ENCODE data around the gene RAB31. TPM values are rescaled to one million over a fixed set of nuclear protein-coding genes. Genes with fewer than 3 reads are reported as not detected.

The RAB31 gene
- total and polyA plus RNA-seq, 12 donors, result 46.6 to 365 (median 136) TPM

- Histone ChIP-seq H3K4me3 (no peak overlapping the region), H3K9me3 (replicated peaks in 1 of 3) (no peaks in the 10 kb centered on the region), H3K27me3 (no peaks in the 10 kb centered on the region), H3K36me3 (replicated peaks in 1 of 2) (no peaks in the 10 kb centered on the region), H3K27ac (peak overlapping the region in 4 of 5 donors; percentile 76 to 90 (median 84)), H3K4me1 (replicated peaks in 1 of 2) (peaks cover 49 to 58% of the 10 kb centered on the region in 2 donors)
- WGBS, 4 donors, result 16 to 26% (median 20%) methylated on average over 3 to 4 of the region's 4 CpGs
- intact Hi-C loops (cut with DNase I), result no loop called here
- TF ChIP-seq CTCF (IDR thresholded peaks at IDR 0.05) (no peak), POLR2A (IDR thresholded peaks at IDR 0.05) (no peak)
- peak in 3 of 7 donors; percentile 37 to 49 (median 40) for DNase-seq
Observed at GRCh38 chr18:9823805-9824473, 115.8 kb downstream of the RAB31 start.

GRCh38 chr18:9824474-9824832 lies 116.4 kb downstream of the RAB31 start:
- TF ChIP-seq CTCF (IDR thresholded peaks at IDR 0.05) (no peak), POLR2A (IDR thresholded peaks at IDR 0.05) (no peak)
- DNase-seq, result peak in 5 of 7 donors; percentile 58 to 73 (median 60)
- no peak overlapping the region for H3K4me3 ChIP-seq
- WGBS, 4 donors, result 61 to 77% (median 71%) methylated on average over 3 of the region's 3 CpGs
- peaks cover 49 to 59% of the 10 kb centered on the region in 2 donors for H3K4me1 ChIP-seq (replicated peaks in 1 of 2)
- intact Hi-C loops (cut with DNase I), result no loop called here
- no peaks in the 10 kb centered on the region for H3K9me3 ChIP-seq (replicated peaks in 1 of 3)
- peak overlapping the region; percentile 67 to 90 (median 80) for H3K27ac ChIP-seq
- H3K27me3 ChIP-seq, result no peaks in the 10 kb centered on the region
- no peaks in the 10 kb centered on the region for H3K36me3 ChIP-seq (replicated peaks in 1 of 2)

- DNase-seq, result peak in 1 of 7 donors; percentile 29
- Histone ChIP-seq H3K27me3 (no peaks in the 10 kb centered on the region), H3K36me3 (replicated peaks in 1 of 2) (no peaks in the 10 kb centered on the region), H3K27ac (peak overlapping the region; percentile 67 to 90 (median 80)), H3K4me3 (no peak overlapping the region), H3K9me3 (replicated peaks in 1 of 3) (no peaks in the 10 kb centered on the region), H3K4me1 (replicated peaks in 1 of 2) (peaks cover 49 to 59% of the 10 kb centered on the region in 2 donors)
- 66 to 80% (median 74%) methylated on average over 3 of the region's 3 CpGs for WGBS, 4 donors
- intact Hi-C loops (cut with DNase I), result no loop called here
- TF ChIP-seq CTCF (IDR thresholded peaks at IDR 0.05), result no peak
- no peak for TF ChIP-seq POLR2A (IDR thresholded peaks at IDR 0.05)
Observed at GRCh38 chr18:9824952-9825371, 116.9 kb downstream of the RAB31 start.

- 32 to 46% (median 38%) methylated on average over 6 of the region's 6 CpGs for WGBS, 4 donors
- H3K27ac ChIP-seq, result peak overlapping the region; percentile 73 to 90 (median 80)
Observed at GRCh38 chr18:9825571-9826073, 117.5 kb downstream of the RAB31 start.

More at GRCh38 chr18:9825571-9826073, 117.5 kb downstream of the RAB31 start:
- Histone ChIP-seq H3K27me3 (no peaks in the 10 kb centered on the region), H3K4me1 (replicated peaks in 1 of 2) (peaks cover 49 to 59% of the 10 kb centered on the region in 2 donors), H3K36me3 (replicated peaks in 1 of 2) (no peaks in the 10 kb centered on the region), H3K4me3 (no peak overlapping the region), H3K9me3 (replicated peaks in 1 of 3) (no peaks in the 10 kb centered on the region)
- intact Hi-C loops (cut with DNase I), result no loop called here
- DNase-seq, result peak in 6 of 7 donors; percentile 63 to 86 (median 78)
- TF ChIP-seq POLR2A (IDR thresholded peaks at IDR 0.05) (peak in 1 of 2 donors; percentile 11), CTCF (IDR thresholded peaks at IDR 0.05) (no peak)
